ENCODE data around the gene CYP1A2. TPM values are rescaled to one million over a fixed set of nuclear protein-coding genes. Genes with fewer than 3 reads are reported as not detected.
"Not testable (repeated sequence)": the region's sequence is repeated elsewhere in the genome, so short reads cannot be mapped to it uniquely, and the experiment has no call there.

The CYP1A2 gene
- not detected for total RNA-seq
- long read RNA-seq, result 0 reads

DNA sequence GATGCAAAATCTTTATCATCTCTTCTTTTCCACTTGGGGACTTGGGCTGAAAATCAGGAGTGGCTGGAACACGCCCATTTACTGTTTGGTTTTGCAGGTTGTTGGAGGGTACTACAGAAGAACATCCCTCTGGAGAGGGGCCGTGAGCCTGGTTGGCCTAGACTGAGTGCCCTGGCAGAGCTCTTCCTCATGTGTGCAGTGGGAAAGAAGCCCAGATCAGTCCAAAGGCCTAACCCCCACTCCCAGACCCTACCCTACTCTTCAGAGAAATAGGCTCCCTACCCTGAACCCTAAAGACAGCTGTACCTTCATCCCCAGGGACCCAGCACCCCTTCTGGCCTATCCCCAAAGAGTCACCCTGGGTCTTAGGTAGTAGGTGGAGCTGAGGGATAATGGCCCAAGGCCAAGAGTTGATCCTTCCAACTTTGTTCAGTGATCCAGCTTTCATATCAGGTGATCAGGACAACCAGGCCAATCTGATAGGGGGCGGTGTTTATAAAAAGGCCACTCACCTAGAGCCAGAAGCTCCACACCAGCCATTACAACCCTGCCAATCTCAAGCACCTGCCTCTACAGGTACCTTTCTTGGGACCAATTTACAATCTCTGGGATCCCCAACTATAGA, at the start of gene CYP1A2:
Gene CYP1A2 (plus strand): TSS at position 524 of the 625 bp plus-strand sequence. CDS start 894 bp downstream, outside the sequence.
- intact Hi-C loops (cut with micrococcal nuclease), result no loop called here
- no peak for ATAC-seq
- no peak for DNase-seq

DNA sequence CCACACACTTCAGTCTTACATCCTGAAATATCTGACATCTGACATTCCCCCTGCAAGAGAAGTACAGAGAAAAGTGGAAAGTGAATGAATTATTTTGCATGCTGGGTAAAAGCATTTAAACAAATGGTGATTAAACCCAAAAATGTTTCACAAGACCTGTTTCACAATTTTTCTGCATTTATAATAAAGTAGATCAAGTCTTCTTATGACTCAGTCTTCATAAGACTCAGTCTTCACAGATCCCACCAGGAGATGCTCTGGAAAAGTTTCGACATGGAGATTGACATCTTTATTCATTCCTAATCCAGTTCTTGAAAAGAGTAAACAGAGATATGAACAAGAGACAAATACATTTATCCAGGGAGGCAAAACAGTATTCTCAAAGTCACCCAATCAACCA, 39.6 kb upstream of the CYP1A2 start:
- no peak for DNase-seq

GRCh38 chr15:74709892-74710291, 38.8 kb upstream of the CYP1A2 start:
- DNase-seq, result no peak
- ATAC-seq, result no peak
- intact Hi-C loops (cut with micrococcal nuclease), result no loop called here

More for the DNA sequence above, 39.6 kb upstream of the CYP1A2 start:
- intact Hi-C loops (cut with micrococcal nuclease), result no loop called here
- no peak for ATAC-seq

GRCh38 chr15:74710319-74711094, 38.1 kb upstream of the CYP1A2 start:
- no peak for DNase-seq
- intact Hi-C loops (cut with micrococcal nuclease), result no loop called here
- ATAC-seq, result no peak

- ATAC-seq (no peak), DNase-seq (no peak)
- intact Hi-C loops (cut with micrococcal nuclease), result no loop called here
These were observed 36.3 kb upstream of the CYP1A2 start for GRCh38 chr15:74712311-74712710.

- DNase-seq (no peak), ATAC-seq (no peak)
- intact Hi-C loops (cut with micrococcal nuclease), result no loop called here
These were observed 32.0 kb upstream of the CYP1A2 start for GRCh38 chr15:74716651-74717050.

DNA sequence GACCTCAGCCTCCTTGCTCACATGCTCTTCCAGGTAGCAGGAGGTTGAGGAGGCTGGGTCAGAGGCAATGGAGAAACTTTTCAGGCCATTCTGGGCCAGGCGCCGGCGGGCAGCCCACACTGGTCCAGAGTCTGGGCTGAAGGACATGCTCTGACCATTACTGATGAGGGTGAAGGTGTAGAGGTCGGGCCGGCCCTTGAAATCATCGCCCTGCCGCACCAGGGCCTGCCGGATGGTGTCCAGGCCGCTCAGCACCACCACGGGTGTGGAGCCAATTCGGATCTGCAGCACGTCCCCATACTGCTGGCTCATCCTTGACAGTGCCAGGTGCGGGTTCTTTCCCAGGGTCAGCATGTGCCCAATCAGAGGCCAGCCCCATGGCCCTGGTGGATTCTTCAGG, 26.1 kb upstream of the CYP1A2 start:
- intact Hi-C loops (cut with micrococcal nuclease), result no loop called here
- DNase-seq, result no peak
- ATAC-seq, result no peak

DNA sequence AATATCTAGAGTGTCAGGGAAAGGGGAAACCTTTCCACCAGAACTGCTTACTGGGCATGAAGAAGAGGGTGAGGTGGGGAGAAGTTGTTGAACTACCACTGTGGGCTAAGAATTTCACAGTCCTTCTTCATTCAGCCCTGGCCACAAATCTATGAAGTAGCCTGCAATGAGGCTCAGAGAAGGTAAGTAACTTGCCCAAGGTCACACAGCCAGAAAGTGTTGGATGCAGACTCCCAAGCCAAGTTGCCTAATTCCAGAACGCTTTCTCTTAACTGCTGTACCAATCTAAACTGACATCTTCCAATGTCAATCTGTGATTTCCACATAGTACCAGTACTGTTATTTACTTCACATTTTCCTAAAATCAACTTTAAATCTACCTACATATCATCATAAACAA, 25.5 kb upstream of the CYP1A2 start:
- ATAC-seq (no peak), DNase-seq (no peak)
- intact Hi-C loops (cut with micrococcal nuclease), result no loop called here

DNA sequence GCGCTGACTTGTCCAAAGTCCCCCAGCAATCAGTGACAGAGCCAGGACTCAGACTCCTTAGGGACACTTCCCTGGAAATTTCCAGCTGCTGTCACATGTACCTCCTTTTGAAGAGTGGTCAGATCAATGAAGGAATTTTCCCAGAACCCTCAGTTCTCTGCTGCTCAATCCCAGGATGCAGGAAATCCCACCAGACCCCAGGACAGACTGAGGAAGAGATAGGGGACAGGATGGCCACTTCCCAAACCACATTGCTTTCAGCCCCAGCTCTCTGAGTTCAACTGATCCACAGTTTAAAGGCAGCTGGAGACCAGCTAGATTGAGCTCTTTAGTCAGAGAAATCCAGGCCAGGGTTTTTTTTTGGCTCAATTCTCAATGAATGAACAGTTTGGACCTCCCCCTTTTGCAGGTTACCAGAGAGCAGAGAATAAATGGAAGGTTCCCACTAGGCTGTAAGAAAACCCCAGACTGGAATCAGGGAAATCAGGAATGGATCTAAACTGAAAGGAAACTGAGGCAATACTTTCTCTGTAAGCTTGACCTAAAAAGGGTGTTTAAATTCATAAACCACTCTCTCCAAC, 24.8 kb upstream of the CYP1A2 start:
- DNase-seq, result no peak
- peak; percentile 22 for ATAC-seq
- intact Hi-C loops (cut with micrococcal nuclease), result no loop called here

DNA sequence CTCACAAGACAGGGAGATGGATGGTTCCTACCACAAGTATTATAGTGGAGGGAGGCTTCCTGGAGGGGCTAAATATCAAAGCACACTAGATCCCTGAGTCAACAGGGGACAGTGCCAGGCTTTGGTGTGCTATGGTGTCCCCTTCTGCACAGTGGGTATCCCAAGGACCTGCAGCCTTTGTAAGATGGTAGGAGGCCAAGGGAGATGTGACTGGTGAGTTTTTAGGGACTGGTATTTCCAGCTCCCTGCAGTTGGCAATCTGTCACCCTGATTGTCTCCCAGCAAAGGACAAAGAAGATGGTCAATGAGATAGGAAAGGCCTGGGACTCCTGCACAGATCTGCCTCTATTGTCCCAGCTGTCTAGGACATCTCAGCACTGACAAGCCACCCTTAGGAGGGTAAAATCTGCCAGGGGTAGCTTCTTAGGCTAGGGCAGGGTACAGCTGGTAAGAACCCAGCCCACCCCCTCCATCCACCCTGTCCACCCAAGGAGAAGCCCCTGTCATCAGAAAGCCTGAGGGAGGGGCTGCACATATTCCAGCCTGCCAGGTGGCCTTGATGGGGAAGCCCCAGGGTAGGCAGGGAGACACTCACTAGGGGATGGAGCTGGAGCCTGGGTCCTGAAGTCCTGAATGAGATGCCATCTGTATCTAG, 23.9 kb upstream of the CYP1A2 start:
- no peak for DNase-seq
- intact Hi-C loops (cut with micrococcal nuclease), result no loop called here
- ATAC-seq, result no peak

DNA sequence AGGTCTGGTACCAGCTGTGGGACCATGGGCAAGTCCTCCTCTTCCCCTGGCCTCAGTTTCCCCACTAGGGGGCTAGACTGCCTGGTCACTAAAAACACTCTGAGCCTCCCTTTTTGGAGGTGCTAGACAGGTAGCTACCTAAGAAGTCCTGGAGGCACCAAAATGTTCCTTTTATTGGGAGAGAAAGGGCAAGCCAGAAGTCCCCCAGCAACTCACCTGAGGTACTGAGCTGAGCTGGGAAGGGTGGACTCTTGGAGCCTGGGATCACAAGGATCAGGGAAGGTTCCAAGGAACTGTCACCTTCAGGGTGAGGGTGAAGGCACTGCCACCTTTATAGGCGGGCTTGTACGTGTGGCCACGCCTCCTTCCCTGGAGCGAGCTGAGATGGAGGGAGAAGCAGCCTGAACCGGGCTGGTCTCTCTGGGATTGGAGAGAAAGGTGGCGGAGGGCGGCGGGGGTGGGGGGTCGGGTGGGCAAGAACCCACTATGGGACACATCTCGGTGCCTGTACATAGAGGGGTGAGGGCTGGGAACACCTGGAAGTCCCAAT, 23.3 kb upstream of the CYP1A2 start, which contains the start of gene CYP1A1:
Gene CYP1A1 (minus strand): TSS at position 304 of the 550 bp plus-strand sequence. CDS start 2,431 bp downstream, outside the sequence.
- intact Hi-C loops (cut with micrococcal nuclease), result no loop called here
- DNase-seq (peak; percentile 55), ATAC-seq (peak; percentile 69)

DNA sequence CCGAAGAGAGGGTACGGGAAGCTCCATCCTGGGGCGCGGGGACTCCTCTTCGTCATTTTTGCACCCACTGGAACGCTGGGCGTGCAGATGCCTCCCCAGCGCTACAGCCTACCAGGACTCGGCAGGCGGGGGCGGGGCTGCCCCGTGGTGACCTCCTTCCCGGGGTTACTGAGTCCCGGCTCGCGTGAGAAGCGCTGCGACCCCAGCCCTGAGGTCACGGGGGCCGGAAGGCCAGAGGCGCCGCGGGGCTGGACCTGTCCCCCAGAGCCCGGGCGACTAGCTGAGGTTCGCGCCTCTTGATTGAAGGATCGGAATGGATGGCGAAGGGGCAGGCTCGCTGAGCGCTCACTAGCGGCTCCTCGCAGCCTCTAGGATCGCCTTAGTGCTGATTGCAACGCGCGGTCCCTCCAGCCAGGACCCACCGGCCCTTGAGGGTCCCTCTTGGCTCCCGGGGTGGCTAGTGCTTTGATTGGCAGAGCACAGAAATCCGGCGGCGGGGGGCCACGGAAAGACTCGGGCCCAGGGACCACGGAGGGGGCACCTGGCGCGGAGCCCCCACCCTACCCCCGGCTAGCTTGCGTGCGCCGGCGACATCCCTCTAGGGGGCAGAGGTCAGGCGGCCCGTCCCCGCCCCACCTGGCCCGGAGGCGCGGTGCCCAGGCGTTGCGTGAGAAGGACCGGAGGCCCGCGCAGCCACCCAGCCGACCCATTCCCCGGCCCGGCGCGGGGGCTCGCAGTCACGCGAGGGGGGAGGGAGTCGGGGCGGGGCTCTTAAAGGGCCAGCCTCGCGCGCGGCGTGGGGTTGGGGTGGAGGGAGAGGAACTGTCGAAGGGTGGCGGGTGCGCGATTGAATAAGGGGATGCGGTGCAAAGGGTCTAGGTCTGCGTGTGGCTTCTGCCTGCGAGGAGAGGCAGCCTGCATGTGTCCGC, 22.5 kb upstream of the CYP1A2 start:
- intact Hi-C loops (cut with micrococcal nuclease), result no loop called here
- peak; percentile 70 for DNase-seq

DNA sequence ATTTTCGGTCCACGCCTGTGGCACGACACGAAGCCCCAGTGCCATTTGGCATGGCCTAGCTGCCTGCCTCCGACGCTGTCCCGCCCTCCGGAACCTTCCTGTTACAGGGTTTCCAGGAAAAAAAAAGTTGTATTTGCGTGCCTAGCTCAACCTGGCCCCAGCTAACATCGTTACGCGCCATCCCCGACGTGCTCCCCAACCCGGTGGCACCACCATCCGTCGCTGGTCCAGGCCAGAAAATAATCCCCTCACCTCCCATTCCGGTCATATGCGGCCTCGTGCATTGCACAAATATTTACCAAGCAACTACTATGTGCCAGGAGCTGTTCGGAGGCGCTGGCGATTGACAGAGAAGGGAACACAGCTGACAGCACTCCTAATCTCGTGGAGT, 21.9 kb upstream of the CYP1A2 start:
- ATAC-seq, result no peak
- intact Hi-C loops (cut with micrococcal nuclease), result no loop called here
- no peak for DNase-seq

More for the DNA sequence above, 22.5 kb upstream of the CYP1A2 start:
- ATAC-seq, result peak; percentile 69

DNA sequence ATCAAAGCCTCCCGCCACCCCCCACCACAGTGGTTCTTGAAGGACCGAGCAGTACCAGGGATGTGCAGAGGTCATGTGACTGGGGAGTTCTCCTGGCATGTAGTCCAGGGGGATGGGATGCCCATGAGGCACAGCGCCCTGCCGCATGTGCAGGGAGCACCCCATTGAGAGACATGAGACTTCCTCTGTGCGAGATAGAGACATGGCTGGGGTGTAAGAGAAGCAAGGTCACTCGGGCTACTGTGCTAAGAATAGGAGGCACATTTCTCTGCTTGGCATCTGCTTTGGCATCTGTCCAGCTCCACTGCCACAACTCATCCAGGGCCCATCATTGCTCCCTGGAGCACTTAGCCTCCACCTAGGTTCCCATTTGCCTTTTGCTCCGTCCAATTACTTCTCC, 20.9 kb upstream of the CYP1A2 start:
- DNase-seq, result peak; percentile 51
- intact Hi-C loops (cut with micrococcal nuclease), result no loop called here
- peak; percentile 82 for ATAC-seq

DNA sequence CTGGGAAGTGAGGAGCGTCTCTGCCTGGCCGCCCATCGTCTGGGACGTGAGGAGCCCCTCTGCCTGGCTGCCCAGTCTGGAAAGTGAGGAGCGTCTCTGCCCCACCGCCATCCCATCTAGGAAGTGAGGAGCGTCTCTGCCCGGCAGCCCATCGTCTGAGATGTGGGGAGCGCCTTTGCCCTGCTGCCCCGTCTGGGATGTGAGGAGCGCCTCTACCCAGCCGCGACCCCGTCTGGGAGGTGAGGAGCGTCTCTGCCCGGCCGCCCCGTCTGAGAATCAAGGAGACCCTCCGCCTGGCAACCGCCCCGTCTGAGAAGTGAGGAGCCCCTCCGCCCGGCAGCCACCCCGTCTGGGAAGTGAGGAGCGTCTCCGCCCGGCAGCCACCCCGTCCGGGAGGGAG, 19.9 kb upstream of the CYP1A2 start:
- intact Hi-C loops (cut with micrococcal nuclease); ATAC-seq; DNase-seq: not testable (repeated sequence)

DNA sequence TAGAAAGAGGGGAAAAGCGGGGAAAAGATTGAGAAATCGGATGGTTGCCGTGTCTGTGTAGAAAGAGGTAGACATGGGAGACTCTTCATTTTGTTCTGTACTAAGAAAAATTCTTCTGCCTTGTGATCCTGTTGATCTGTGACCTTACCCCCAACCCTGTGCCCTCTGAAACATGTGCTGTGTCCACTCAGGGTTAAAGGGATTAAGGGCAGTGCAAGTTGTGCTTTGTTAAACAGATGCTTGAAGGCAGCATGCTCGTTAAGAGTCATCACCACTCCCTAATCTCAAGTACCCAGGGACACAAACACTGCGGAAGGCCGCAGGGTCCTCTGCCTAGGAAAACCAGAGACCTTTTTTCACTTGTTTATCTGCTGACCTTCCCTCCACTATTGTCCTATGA, 19.3 kb upstream of the CYP1A2 start:
- intact Hi-C loops (cut with micrococcal nuclease); DNase-seq; ATAC-seq: not testable (repeated sequence)

DNA sequence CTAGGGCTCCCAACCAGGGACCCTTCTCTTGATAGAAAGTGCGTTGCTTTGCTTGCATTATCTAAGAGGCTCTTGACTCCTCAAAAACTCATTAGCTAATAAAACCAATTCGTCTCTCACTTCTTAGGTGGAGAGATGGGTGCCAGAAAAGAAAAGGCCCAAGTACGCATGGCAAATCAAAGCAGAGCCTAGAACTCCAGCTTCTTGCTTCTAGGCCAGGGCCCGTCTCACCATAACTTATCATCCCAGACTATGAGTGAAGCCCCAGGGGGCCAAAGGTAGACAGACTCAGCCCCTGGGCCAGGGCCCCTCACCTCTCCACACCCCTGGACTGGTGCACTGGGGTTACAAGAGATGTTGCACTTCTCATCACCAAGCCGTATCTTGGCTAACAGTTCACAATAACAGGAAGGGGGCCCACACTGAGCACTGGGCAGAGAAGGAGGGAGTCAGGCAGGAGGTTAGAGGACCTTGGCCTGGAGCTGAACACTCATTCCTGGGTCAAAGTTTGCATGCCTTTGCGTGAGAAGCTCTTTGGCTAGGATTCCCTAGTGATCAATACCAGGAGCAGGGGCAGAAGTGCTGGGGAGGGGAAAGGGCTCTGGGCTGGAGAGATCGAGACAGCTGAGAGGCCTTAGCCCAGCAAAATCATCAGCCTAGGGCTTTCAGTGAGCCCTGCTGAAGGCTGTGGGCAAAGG, 17.9 kb upstream of the CYP1A2 start:
- DNase-seq (no peak), ATAC-seq (no peak)
- intact Hi-C loops (cut with micrococcal nuclease), result no loop called here

DNA sequence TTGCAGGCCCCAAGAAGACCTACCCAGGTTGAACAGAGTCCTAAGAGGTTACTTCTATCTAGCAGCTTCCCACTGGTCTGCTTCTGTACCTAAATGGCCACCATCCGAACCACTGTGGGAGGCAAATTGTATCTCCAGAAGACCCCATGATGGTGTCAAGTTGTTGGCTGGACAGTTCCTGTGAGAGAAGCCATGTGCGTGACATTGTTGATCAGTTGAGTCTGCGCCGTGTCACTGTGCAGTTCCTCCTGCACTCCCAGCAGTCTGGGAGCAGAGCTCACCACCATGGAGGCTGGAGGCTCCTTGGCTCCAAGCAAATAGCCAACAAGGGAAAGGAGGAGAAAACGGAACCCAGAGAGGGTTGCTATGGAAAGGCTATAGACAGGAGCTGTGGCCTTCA, 15.8 kb upstream of the CYP1A2 start:
- DNase-seq, result no peak
- intact Hi-C loops (cut with micrococcal nuclease), result no loop called here
- no peak for ATAC-seq
